Stimulated activated naive CD4-positive, alpha-beta T cell treated with Interleukin-2 at 50 U/mL for 16 hours (primary cell): ENCODE results near the gene ASCL5.

Source experiments
- DNase-seq: peaks from one replicate; lab custom pipeline; 2025; lab: John Stamatoyannopoulos, UW

The ASCL5 gene

GRCh38 chr1:201153474-201154388 lies 26.7 kb upstream of the ASCL5 start:
- DNase-seq: no peak

- DNase-seq: no peak
Observed at GRCh38 chr1:201149400-201149799, 22.4 kb upstream of the ASCL5 start.

GRCh38 chr1:201147396-201148015 lies 20.5 kb upstream of the ASCL5 start:
- DNase-seq: no peak

- DNase-seq: no peak
Observed at GRCh38 chr1:201146626-201147390, 19.8 kb upstream of the ASCL5 start.

GRCh38 chr1:201145816-201146215 lies 18.8 kb upstream of the ASCL5 start:
- no peak for DNase-seq

GRCh38 chr1:201145132-201145531 lies 18.1 kb upstream of the ASCL5 start:
- no peak for DNase-seq

GRCh38 chr1:201144701-201145100 lies 17.7 kb upstream of the ASCL5 start:
- no peak for DNase-seq

- no peak for DNase-seq
Observed at GRCh38 chr1:201143726-201144635, 17.0 kb upstream of the ASCL5 start.

- no peak for DNase-seq
Observed at GRCh38 chr1:201142849-201143725, 16.1 kb upstream of the ASCL5 start.

- no peak for DNase-seq
Observed at GRCh38 chr1:201142011-201142848, 15.2 kb upstream of the ASCL5 start.

- no peak for DNase-seq
Observed at GRCh38 chr1:201141418-201141817, 14.4 kb upstream of the ASCL5 start.

- DNase-seq: no peak
Observed at GRCh38 chr1:201140941-201141260, 13.9 kb upstream of the ASCL5 start.

GRCh38 chr1:201140235-201140940 lies 13.4 kb upstream of the ASCL5 start:
- DNase-seq: no peak

- DNase-seq: no peak
Observed at GRCh38 chr1:201139756-201140155, 12.8 kb upstream of the ASCL5 start.

- DNase-seq: no peak
Observed at GRCh38 chr1:201139306-201139705, 12.3 kb upstream of the ASCL5 start.

- DNase-seq: no peak
Observed at GRCh38 chr1:201138311-201138840, 11.4 kb upstream of the ASCL5 start.

GRCh38 chr1:201137579-201138310 lies 10.8 kb upstream of the ASCL5 start:
- no peak for DNase-seq

- no peak for DNase-seq
Observed at GRCh38 chr1:201137024-201137392, 10.0 kb upstream of the ASCL5 start.
